Thoracic aorta endothelial cell (primary cell): Measurements from ENCODE around the gene PCDHGA4. TPM values are rescaled to one million over a fixed set of nuclear protein-coding genes. Genes with fewer than 3 reads are reported as not detected.

Experiments
- total RNA-seq: library from RNA; depleted of rRNA; stranded (reverse); fragments of >200 nt; gene quantifications from 2 replicates; pipeline ENCODE4 v1.2.3, GENCODE V29; 2012

PCDHGA4 gene
- 2.2 and 5.2 TPM in 2 replicates for total RNA-seq

DNA sequence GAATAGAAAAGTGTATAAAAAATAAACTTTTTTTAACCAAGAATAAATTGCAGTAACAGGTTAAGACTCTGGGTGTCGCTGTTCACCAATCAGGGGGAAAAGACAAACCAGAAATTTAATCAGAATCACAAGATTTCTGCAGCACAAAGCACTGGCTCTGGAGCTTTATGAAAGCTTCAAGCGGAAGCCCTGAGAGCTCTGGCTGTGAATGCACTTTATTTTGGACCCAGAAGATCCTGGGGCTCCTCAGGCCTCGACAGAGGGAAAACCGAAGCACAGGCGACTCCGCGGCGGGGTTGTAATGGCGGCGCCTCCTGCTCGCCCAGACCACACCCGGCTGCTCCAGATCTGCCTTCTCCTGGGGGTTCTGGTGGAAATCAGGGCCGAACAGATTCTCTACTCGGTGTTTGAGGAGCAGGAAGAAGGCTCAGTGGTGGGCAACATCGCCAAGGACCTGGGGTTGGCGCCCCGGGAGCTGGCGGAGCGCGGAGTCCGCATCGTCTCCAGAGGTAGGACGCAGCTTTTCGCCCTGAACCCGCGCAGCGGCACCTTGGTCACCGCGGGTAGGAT, at the start of gene PCDHGA4:
TSS of gene PCDHGA4 (plus strand) at position 122 of the 570 bp plus-strand sequence. CDS start at position 209, 87 bp downstream.

DNA sequence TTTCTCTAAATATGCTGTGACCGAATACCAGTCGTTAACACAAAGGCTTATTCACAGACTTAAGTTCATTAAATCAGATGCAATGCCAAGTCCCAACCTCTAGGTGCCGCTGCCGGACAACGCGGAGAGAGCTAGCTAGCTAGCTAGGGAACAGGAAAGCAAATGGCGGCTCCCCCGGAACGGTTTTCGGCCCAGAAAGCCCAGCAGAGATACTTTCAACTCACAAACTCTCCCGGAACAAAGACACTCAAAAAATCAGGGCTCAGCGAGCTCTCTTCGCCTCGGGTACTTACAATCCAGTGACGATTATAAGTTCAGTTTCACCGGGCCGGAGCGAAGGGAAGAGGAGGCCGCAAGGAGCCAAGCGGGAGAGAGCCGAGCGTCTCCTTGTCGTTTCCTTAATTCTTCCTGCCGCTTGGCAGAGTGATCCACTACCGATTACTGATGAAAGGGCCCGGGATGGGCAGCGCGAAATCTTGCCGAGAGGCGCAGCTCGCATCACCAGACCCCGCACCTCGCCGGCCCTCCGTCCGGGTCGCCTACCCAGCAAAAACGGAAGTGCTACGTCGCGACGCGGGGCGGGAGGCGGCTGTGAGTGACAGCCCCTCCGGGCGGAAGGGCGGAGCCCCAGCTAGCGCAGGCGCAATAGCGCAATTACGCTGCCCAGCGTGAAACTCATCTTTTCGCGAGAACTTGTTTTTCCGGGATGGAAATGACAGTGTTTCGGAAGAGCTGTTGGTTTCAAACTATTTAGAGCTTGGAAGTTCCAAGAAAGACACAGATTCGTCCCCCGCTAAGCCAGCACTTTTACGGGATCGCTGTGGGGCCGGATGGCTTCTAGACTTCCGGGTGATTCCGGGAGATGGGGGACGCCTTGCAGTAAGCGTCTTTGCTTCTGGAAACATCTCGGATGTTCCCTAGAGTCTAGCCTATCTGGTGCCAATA, 34.3 kb upstream of the PCDHGA4 start, which contains the start of gene TAF7:
TSS of gene TAF7 (minus strand) at position 560 of the 945 bp plus-strand sequence. CDS start 740 bp downstream, outside the sequence.

DNA sequence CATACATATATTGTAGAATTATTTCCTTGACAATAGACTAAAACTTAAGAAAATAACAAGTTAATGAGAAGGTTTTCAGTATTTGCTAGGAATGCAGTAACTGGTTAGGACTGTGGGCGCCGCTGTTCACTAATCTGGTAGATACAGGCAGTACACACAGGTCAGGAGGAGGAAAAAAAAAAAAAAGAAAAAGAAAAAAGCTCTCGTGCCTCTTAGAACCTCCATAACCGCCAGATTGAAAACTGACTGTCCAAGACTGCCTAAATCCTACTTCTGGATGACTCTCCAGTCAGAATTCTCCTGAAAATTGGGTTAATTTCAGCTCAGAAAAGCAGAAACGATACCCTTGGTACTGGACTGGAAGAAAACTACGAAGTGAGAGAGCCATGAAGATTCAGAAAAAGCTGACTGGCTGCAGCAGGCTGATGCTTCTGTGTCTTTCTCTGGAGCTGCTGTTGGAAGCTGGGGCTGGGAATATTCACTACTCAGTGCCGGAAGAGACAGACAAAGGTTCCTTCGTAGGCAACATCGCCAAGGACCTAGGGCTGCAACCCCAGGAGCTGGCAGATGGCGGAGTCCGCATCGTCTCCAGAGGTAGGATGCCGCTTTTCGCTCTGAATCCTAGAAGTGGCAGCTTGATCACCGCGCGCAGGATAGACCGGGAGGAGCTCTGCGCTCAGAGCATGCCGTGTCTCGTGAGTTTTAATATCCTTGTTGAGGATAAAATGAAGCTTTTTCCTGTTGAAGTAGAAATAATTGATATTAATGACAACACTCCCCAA, 24.3 kb upstream of the PCDHGA4 start, which contains the start of gene PCDHGA1:
TSS of gene PCDHGA1 (plus strand) at position 216 of the 782 bp plus-strand sequence.

DNA sequence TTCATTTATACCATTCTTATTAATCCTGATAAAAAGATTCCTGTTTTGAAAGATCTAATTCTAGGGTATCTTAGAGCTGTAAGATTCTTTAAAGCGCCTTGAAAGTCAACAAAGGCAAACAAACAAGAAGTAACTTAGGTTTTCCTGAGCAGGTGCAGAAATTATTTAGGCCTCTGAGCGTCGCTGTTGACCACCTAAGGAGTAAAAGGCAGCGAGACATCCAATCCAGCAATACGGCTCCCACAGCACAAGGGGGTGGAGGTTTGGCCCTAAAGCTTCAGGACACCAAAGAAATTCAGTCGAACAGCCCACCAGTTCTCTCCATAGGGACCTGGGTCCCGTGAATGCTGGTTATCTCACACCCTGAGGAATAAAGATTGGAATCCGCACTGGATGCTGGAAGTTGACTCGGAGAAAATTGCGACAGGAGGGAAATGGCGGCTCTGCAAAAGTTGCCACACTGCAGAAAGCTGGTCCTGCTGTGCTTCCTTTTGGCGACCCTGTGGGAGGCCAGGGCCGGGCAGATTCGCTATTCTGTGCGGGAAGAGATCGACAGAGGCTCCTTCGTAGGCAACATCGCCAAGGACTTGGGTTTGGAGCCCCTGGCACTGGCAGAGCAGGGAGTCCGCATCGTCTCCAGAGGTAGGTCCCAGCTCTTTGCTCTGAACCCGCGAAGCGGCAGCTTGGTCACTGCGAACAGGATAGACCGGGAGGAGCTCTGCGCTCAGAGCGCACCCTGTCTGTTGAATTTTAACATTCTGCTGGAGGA, 16.1 kb upstream of the PCDHGA4 start, which contains the start of gene PCDHGA2:
TSS of gene PCDHGA2 (plus strand) at position 223 of the 769 bp plus-strand sequence.

DNA sequence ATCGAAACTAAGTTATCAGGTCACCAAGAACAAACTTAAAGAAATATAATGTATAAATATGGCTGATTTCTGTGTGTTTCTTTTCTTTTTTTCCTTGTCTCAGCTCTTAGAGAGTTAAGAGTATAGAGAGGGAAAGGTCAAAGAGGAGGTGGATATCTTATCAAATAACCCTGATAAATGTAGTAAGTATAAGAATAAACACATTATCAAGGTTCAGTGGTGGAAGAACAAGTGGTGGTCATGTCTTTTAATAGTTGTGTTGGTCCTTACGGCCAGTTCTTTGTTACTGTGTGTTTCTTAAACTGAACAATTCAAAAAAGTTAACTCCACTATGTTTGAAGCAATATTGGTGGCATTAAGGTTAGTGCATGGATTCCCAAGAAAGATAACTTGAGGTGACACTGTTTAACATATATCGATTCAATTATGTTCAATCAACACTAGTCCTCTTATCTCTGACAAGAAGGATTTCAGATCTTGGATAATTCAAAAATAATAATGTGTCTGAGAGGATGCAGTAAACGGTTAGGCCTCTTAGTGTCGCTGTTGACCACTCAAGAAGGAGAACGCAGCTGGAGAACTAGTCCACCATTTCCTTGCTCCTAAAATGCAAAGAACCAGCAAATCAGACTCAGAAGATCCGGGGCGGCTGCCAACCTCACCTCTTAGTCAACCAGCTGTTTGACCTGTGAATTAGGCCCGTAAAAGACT, 11.4 kb upstream of the PCDHGA4 start, which contains the start of gene PCDHGA3:
TSS of gene PCDHGA3 (plus strand) at position 588 of the 711 bp plus-strand sequence. CDS start 205 bp downstream, outside the sequence.

GRCh38 chr5:141349917-141350619, 4.8 kb upstream of the PCDHGA4 start, which contains the start of gene PCDHGB1:
Gene PCDHGB1 (plus strand): TSS chr5:141350099. CDS start chr5:141350261, 162 bp downstream.

DNA sequence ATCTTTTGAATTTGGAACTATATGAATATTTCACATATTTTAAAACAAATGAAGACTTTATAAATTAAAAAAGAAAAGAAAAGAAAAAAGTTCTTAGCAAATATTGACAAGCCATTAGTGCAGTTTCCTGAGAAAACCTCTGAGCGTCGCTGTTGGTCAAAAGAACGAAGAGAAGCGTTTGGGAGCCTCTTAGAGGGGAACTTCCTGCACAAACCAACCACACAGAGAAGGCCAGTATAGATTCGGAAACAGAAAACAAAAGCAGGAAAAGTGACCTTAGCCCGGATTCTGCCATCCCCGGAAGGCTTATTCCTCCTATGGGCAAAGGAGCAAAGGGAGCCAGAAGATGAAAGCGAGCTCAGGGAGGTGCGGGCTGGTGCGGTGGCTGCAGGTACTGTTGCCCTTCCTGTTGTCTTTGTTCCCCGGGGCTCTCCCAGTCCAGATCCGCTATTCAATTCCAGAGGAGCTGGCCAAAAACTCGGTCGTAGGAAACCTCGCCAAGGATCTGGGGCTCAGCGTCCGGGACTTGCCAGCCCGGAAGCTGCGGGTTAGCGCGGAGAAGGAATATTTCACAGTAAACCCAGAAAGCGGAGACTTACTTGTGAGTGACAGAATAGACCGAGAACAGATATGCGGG, 5.1 kb downstream of the PCDHGA4 start, which contains the start of gene PCDHGB2:
TSS of gene PCDHGB2 (plus strand) at position 205 of the 637 bp plus-strand sequence. CDS start at position 347, 142 bp downstream.

GRCh38 chr5:141363952-141364660, 9.3 kb downstream of the PCDHGA4 start, which contains the start of gene PCDHGA5:
Gene PCDHGA5 (plus strand): TSS chr5:141364162. CDS start chr5:141364331, 169 bp downstream.

GRCh38 chr5:141369994-141370848, 15.4 kb downstream of the PCDHGA4 start, which contains the start of gene PCDHGB3:
Gene PCDHGB3 (plus strand): TSS chr5:141370242. CDS start chr5:141370395, 153 bp downstream.

DNA sequence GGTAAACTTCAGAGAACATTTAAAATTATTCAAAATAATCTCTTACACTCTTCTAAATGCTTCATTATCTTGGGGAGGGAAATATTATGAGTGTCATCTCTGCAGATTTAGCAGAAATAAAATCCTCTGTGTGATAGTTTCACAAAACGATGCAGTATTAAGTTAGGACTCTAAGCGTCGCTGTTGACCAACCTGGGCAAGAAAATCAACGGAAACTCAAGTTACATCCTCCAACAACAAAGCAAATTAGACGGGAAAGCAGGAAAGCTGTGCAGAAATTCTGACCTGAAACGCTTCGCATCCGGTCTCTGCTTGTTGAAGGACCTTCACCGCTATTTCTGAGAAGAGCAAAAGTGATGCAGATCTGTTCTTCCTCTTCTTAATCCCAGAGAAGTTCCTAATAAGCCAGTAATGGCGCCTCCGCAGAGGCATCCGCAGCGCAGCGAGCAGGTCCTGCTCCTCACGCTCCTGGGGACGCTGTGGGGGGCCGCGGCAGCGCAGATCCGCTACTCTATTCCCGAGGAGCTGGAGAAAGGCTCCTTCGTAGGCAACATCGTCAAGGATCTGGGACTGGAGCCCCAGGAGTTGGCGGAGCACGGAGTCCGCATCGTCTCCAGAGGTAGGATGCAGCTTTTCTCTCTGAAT, 19.0 kb downstream of the PCDHGA4 start, which contains the start of gene PCDHGA6:
TSS of gene PCDHGA6 (plus strand) at position 219 of the 645 bp plus-strand sequence. CDS start at position 412, 193 bp downstream.

GRCh38 chr5:141382469-141383294, 27.9 kb downstream of the PCDHGA4 start, which contains the start of gene PCDHGA7:
Gene PCDHGA7 (plus strand): TSS chr5:141382742. CDS start chr5:141382900, 158 bp downstream.

GRCh38 chr5:141387557-141388311, 32.9 kb downstream of the PCDHGA4 start, which contains the start of gene PCDHGB4:
Gene PCDHGB4 (plus strand): TSS chr5:141387698. CDS start chr5:141387885, 187 bp downstream.

GRCh38 chr5:141392429-141393198, 37.8 kb downstream of the PCDHGA4 start, which contains the start of gene PCDHGA8:
Gene PCDHGA8 (plus strand): TSS chr5:141392633. CDS start chr5:141392814, 181 bp downstream.

